Measurements from ENCODE around the gene GALNT15.
A peak's percentile ranks its signal among the peaks of the same experiment; 100 is the strongest.

The GALNT15 gene

GRCh38 chr3:16222547-16222946 is 48.1 kb downstream of the GALNT15 start:
- no peak for DNase-seq (ENCODE audit: low read depth in 1 of 2, low spot score in 1 of 2)

- DNase-seq (ENCODE audit: low read depth in 1 of 2, low spot score in 1 of 2) = no peak
These were observed 49.8 kb downstream of the GALNT15 start for GRCh38 chr3:16224325-16224724.

- DNase-seq (ENCODE audit: low read depth in 1 of 2, low spot score in 1 of 2) = no peak
These were observed 53.1 kb downstream of the GALNT15 start for GRCh38 chr3:16227566-16227965.

GRCh38 chr3:16229681-16230080 is 55.2 kb downstream of the GALNT15 start:
- no peak for DNase-seq (ENCODE audit: low read depth in 1 of 2, low spot score in 1 of 2)

GRCh38 chr3:16231983-16232382 is 57.5 kb downstream of the GALNT15 start:
- DNase-seq (ENCODE audit: low read depth in 1 of 2, low spot score in 1 of 2) = no peak

GRCh38 chr3:16233806-16234205 is 59.3 kb downstream of the GALNT15 start:
- no peak for DNase-seq (ENCODE audit: low read depth in 1 of 2, low spot score in 1 of 2)

- no peak for DNase-seq (ENCODE audit: low read depth in 1 of 2, low spot score in 1 of 2)
These were observed 59.8 kb downstream of the GALNT15 start for GRCh38 chr3:16234281-16234680.

- DNase-seq (ENCODE audit: low read depth in 1 of 2, low spot score in 1 of 2) = no peak
These were observed 61.7 kb downstream of the GALNT15 start for GRCh38 chr3:16236030-16236639.

GRCh38 chr3:16236856-16237393 is 62.4 kb downstream of the GALNT15 start:
- no peak for DNase-seq (ENCODE audit: low read depth in 1 of 2, low spot score in 1 of 2)

- no peak for DNase-seq (ENCODE audit: low read depth in 1 of 2, low spot score in 1 of 2)
These were observed 64.7 kb downstream of the GALNT15 start for GRCh38 chr3:16239086-16239770.

- DNase-seq (ENCODE audit: low read depth in 1 of 2, low spot score in 1 of 2) = no peak
These were observed 65.3 kb downstream of the GALNT15 start for GRCh38 chr3:16239780-16240179.

- DNase-seq (ENCODE audit: low read depth in 1 of 2, low spot score in 1 of 2) = no peak
These were observed 65.9 kb downstream of the GALNT15 start for GRCh38 chr3:16240229-16241023.

- no peak for DNase-seq (ENCODE audit: low read depth in 1 of 2, low spot score in 1 of 2)
These were observed 66.7 kb downstream of the GALNT15 start for GRCh38 chr3:16241225-16241624.

GRCh38 chr3:16242177-16242576 is 67.7 kb downstream of the GALNT15 start:
- DNase-seq (ENCODE audit: low read depth in 1 of 2, low spot score in 1 of 2) = no peak

GRCh38 chr3:16243706-16244490 is 69.4 kb downstream of the GALNT15 start:
- no peak for DNase-seq (ENCODE audit: low read depth in 1 of 2, low spot score in 1 of 2)

- no peak for DNase-seq (ENCODE audit: low read depth in 1 of 2, low spot score in 1 of 2)
These were observed 71.1 kb downstream of the GALNT15 start for GRCh38 chr3:16245609-16246008.

GRCh38 chr3:16247282-16248061 is 73.0 kb downstream of the GALNT15 start:
- peak; percentile 44 to 76 for DNase-seq (ENCODE audit: low read depth in 1 of 2, low spot score in 1 of 2)

- DNase-seq (ENCODE audit: low read depth in 1 of 2, low spot score in 1 of 2) = no peak
These were observed 74.1 kb downstream of the GALNT15 start for GRCh38 chr3:16248556-16248955.

- no peak for DNase-seq (ENCODE audit: low read depth in 1 of 2, low spot score in 1 of 2)
These were observed 74.9 kb downstream of the GALNT15 start for GRCh38 chr3:16249336-16249735.

GRCh38 chr3:16249886-16250285 is 75.4 kb downstream of the GALNT15 start:
- DNase-seq (ENCODE audit: low read depth in 1 of 2, low spot score in 1 of 2) = no peak
